WTC11 (cell line): ENCODE results near the gene PSMB2. TPM values are rescaled to one million over a fixed set of nuclear protein-coding genes. Genes with fewer than 3 reads are reported as not detected.
A peak's percentile ranks its signal among the peaks of the same experiment; 100 is the strongest.

Experiments
- ATAC-seq: fragments of 200-7000 bp; cut with Tn5 transposase; 2 replicates; pipeline ENCODE4 v1.10.0; 2021; ENCODE audit warnings: mild to moderate bottlenecking, moderate library complexity
- CTCF ChIA-PET: fragments of 300-600 bp; sonication (Branson Sonifier 250); formaldehyde crosslinking; loops from one replicate; lab custom pipeline; 2021; ENCODE audit warnings: antibody characterized with exemption; lab: Charles Lee
- POLR2A ChIA-PET: fragments of 350-600 bp; sonication (Branson Sonifier 250); formaldehyde crosslinking; loops from one replicate; lab custom pipeline; 2021; ENCODE audit warnings: antibody characterized with exemption; lab: Charles Lee
- DNase-seq: peaks from one replicate; pipeline ENCODE4 v3.0.0; 2021; ENCODE audit warnings: low spot score
- H3K27ac Mint-ChIP-seq: 2 replicates; pipeline ENCODE4 v1.8.0; 2021; ENCODE audit warnings: mixed read lengths
- H3K27me3 Mint-ChIP-seq: 2 replicates; pipeline ENCODE4 v1.8.0; 2021; ENCODE audit warnings: low read depth, mild to moderate bottlenecking, moderate library complexity, mixed read lengths
- H3K36me3 Mint-ChIP-seq: 2 replicates; pipeline ENCODE4 v1.8.0; 2021; ENCODE audit warnings: mixed read lengths
- H3K4me1 Mint-ChIP-seq: 2 replicates; pipeline ENCODE4 v1.8.0; 2022; ENCODE audit warnings: mixed read lengths
- H3K4me3 Mint-ChIP-seq: 2 replicates; pipeline ENCODE4 v1.8.0; 2021; ENCODE audit warnings: mild to moderate bottlenecking, moderate library complexity, mixed read lengths
- H3K9me3 Mint-ChIP-seq: 2 replicates; pipeline ENCODE4 v1.8.0; 2021; ENCODE audit warnings: mixed read lengths
- CREB1 ChIP-seq: sonication (generic); formaldehyde crosslinking; IDR thresholded peaks from 2 replicates; pipeline ENCODE4 v1.8.0; 2023; ENCODE audit warnings: mild to moderate bottlenecking, missing genetic modification reagents
- E2F5 ChIP-seq: sonication (generic); formaldehyde crosslinking; IDR thresholded peaks from 2 replicates; pipeline ENCODE4 v1.8.1; 2022; ENCODE audit warnings: mild to moderate bottlenecking, moderate library complexity, missing genetic modification reagents
- ERG ChIP-seq: fragments of 250-450 bp; sonication (Bioruptor Pico); IDR thresholded peaks from 2 replicates; pipeline ENCODE4 v1.8.0; 2021; ENCODE audit warnings: mild to moderate bottlenecking
- ESRRA ChIP-seq: sonication (generic); formaldehyde crosslinking; IDR thresholded peaks from 2 replicates; pipeline ENCODE4 v1.8.1; 2022; ENCODE audit warnings: mild to moderate bottlenecking, missing genetic modification reagents, borderline replicate concordance
- FOXP4 ChIP-seq: sonication (generic); formaldehyde crosslinking; IDR thresholded peaks from 2 replicates; pipeline ENCODE4 v1.8.0; 2022; ENCODE audit warnings: mild to moderate bottlenecking, missing genetic modification reagents
- GABPB1 ChIP-seq: sonication (generic); formaldehyde crosslinking; IDR thresholded peaks from 2 replicates; pipeline ENCODE4 v1.8.1; 2023; ENCODE audit warnings: mild to moderate bottlenecking, missing genetic modification reagents
- GRHL2 ChIP-seq: fragments of 250-450 bp; sonication (Bioruptor Pico); IDR thresholded peaks from 2 replicates; pipeline ENCODE4 v1.8.0; 2022; ENCODE audit warnings: mild to moderate bottlenecking, moderate library complexity; ENCODE audit not compliant: insufficient replicate concordance, severe bottlenecking
- HMGXB4 ChIP-seq: sonication (generic); formaldehyde crosslinking; IDR thresholded peaks from 2 replicates; pipeline ENCODE4 v1.8.1; 2023; ENCODE audit warnings: mild to moderate bottlenecking, moderate library complexity, missing genetic modification reagents
- JAZF1 ChIP-seq: fragments of 250-450 bp; sonication (Bioruptor Pico); IDR thresholded peaks from 2 replicates; pipeline ENCODE4 v1.9.0; 2021; ENCODE audit warnings: moderate library complexity, mild to moderate bottlenecking, inconsistent platforms
- MLX ChIP-seq: sonication (generic); formaldehyde crosslinking; IDR thresholded peaks from 2 replicates; pipeline ENCODE4 v1.8.1; 2023; ENCODE audit warnings: mild to moderate bottlenecking, missing genetic modification reagents, moderate library complexity
- NR1H2 ChIP-seq: sonication (generic); formaldehyde crosslinking; IDR thresholded peaks from 2 replicates; pipeline ENCODE4 v1.9.0; 2021; ENCODE audit warnings: mild to moderate bottlenecking, moderate library complexity, missing genetic modification reagents
- RORB ChIP-seq: fragments of 250-450 bp; sonication (Bioruptor Pico); IDR thresholded peaks from 2 replicates; pipeline ENCODE4 v1.9.0; 2021; ENCODE audit warnings: mild to moderate bottlenecking
- ZNF121 ChIP-seq: sonication (generic); formaldehyde crosslinking; IDR thresholded peaks from 2 replicates; pipeline ENCODE4 v1.8.0; 2023; ENCODE audit warnings: missing genetic modification reagents
- ZNF138 ChIP-seq: sonication (generic); formaldehyde crosslinking; conservative IDR thresholded peaks from 2 replicates; pipeline ENCODE4 v1.8.1; 2022; ENCODE audit warnings: mild to moderate bottlenecking, moderate library complexity, missing genetic modification reagents
- ZNF232 ChIP-seq: sonication (generic); formaldehyde crosslinking; IDR thresholded peaks from 2 replicates; pipeline ENCODE4 v1.8.0; 2022; ENCODE audit warnings: mild to moderate bottlenecking, missing genetic modification reagents
- ZNF317 ChIP-seq: sonication (generic); formaldehyde crosslinking; IDR thresholded peaks from 2 replicates; pipeline ENCODE4 v1.8.1; 2023; ENCODE audit warnings: low read depth, mild to moderate bottlenecking, moderate library complexity, missing genetic modification reagents, borderline replicate concordance
- ZNF671 ChIP-seq: fragments of 250-450 bp; sonication (Bioruptor Pico); IDR thresholded peaks from 2 replicates; pipeline ENCODE4 v1.8.0; 2021; ENCODE audit warnings: mild to moderate bottlenecking
- total RNA-seq: library from RNA; stranded (reverse); gene quantifications from 3 replicates; pipeline ENCODE4 v1.2.3, GENCODE V29; 2021

The PSMB2 gene
- total RNA-seq, 1 experiment from 2014 or later: 76.7 TPM

- TF ChIP-seq NR1H2 (CRISPR knock-in tag) (no peak), JAZF1 (CRISPR knock-in tag) (no peak), ERG (CRISPR knock-in tag) (no peak)
- TF ChIP-seq, all 79 proteins: peak for 0
Observed at GRCh38 chr1:35619237-35620121, 21.8 kb downstream of the PSMB2 start (continued).

- POLR2A ChIA-PET: no interaction called here
- peaks cover 33% of the 10 kb centered on the region for H3K36me3 Mint-ChIP-seq
- DNase-seq: no peak
- no peak for ATAC-seq
- TF ChIP-seq ZNF671 (CRISPR knock-in tag): no peak
- no peak for TF ChIP-seq CREB1
- TF ChIP-seq FOXP4 (CRISPR knock-in tag): no peak
- TF ChIP-seq HMGXB4 (CRISPR knock-in tag): no peak
- TF ChIP-seq, all 79 proteins: peak for 0
- CTCF ChIA-PET: interaction anchor here (0.9 kb wide), 1 partner anchor 12 kb away, joined by 3 read pairs; no protein-coding TSS in a partner anchor
- Mint-ChIP-seq H3K27me3 (no peaks in the 10 kb centered on the region), H3K4me1 (no peaks in the 10 kb centered on the region), H3K9me3 (no peaks in the 10 kb centered on the region), H3K4me3 (no peak overlapping the region), H3K27ac (no peak overlapping the region)
Observed at GRCh38 chr1:35615440-35615839, 25.9 kb downstream of the PSMB2 start.

- CTCF ChIA-PET: no interaction called here
- DNase-seq (no peak), ATAC-seq (no peak)
- 0 out of 2 replicates have a peak, but pooled peaks have one; percentile 21 for TF ChIP-seq ZNF121 (CRISPR knock-in tag)
- no peak for TF ChIP-seq MLX (CRISPR knock-in tag)
- TF ChIP-seq ZNF138 (CRISPR knock-in tag): no peak
- no peak for TF ChIP-seq ZNF232 (CRISPR knock-in tag)
- POLR2A ChIA-PET: no interaction called here
- H3K27ac Mint-ChIP-seq: no peak overlapping the region
- H3K36me3 Mint-ChIP-seq: peaks cover 38% of the 10 kb centered on the region
- H3K4me3 Mint-ChIP-seq: no peak overlapping the region
- H3K4me1 Mint-ChIP-seq: no peaks in the 10 kb centered on the region
- H3K27me3 Mint-ChIP-seq: no peaks in the 10 kb centered on the region
- H3K9me3 Mint-ChIP-seq: no peaks in the 10 kb centered on the region
Observed at GRCh38 chr1:35611655-35612054, 29.7 kb downstream of the PSMB2 start.

GRCh38 chr1:35605867-35606182 lies 35.5 kb downstream of the PSMB2 start:
- Mint-ChIP-seq H3K9me3 (no peaks in the 10 kb centered on the region), H3K4me1 (peaks cover 2% of the 10 kb centered on the region; the same call in 1 of the 2 replicates), H3K27ac (peak overlapping the region; percentile 66), H3K4me3 (no peak overlapping the region), H3K27me3 (no peaks in the 10 kb centered on the region), H3K36me3 (peaks cover 48% of the 10 kb centered on the region)
- TF ChIP-seq E2F5 (CRISPR knock-in tag) (no peak), RORB (CRISPR knock-in tag) (no peak), ZNF317 (CRISPR knock-in tag) (no peak), ESRRA (CRISPR knock-in tag) (no peak), FOXP4 (CRISPR knock-in tag) (no peak), GABPB1 (CRISPR knock-in tag) (no peak), GRHL2 (CRISPR knock-in tag) (no peak)
- ATAC-seq: no peak
- DNase-seq: no peak
- CTCF ChIA-PET: interaction anchor here (1.7 kb wide), 1 partner anchor 12 kb away, joined by 4 read pairs; no protein-coding TSS in a partner anchor
- POLR2A ChIA-PET: no interaction called here
